ENCODE results near the gene CEP55.

- TF ChIP-seq CTCF (IDR thresholded peaks at IDR 0.05): no peak
- TF ChIP-seq POLR2A (IDR thresholded peaks at IDR 0.05): no peak
- TF ChIP-seq POLR2AphosphoS5 (IDR thresholded peaks at IDR 0.05): no peak
- TF ChIP-seq EP300 (IDR thresholded peaks at IDR 0.05): no peak
Measured at GRCh38 chr10:93493162-93493561, 3.2 kb upstream of the CEP55 start.

Measured in sigmoid colon (tissue), 4 donors.